Right atrium auricular region (tissue), 2 donors: ENCODE data around the gene CBX5. TPM values are rescaled to one million over a fixed set of nuclear protein-coding genes. Genes with fewer than 3 reads are reported as not detected.
A peak's percentile ranks its signal among the peaks of the same experiment; 100 is the strongest.
"Not testable (repeated sequence)": the region's sequence is repeated elsewhere in the genome, so short reads cannot be mapped to it uniquely, and the experiment has no call there.

Source experiments
- DNase-seq: peaks from one replicate; pipeline ENCODE4 v3.0.0-alpha.2; 2019; ENCODE audit warnings: low spot score
- H3K27ac ChIP-seq, 2 donors: fragments of 200-600 bp; sonication (generic); 1 replicate in 1 of 2; 2 replicates in 1 of 2; pipeline ENCODE4 v1.5.1; 2016 to 2019
- H3K27me3 ChIP-seq, 2 donors: fragments of 200-600 bp; sonication (generic); one replicate each; pipeline versions ENCODE4 v1.5.1 to v1.6.0; 2017 to 2019
- H3K36me3 ChIP-seq: fragments of 200-600 bp; sonication (generic); one replicate; pipeline ENCODE4 v1.5.1; 2016
- H3K4me1 ChIP-seq, 2 donors: fragments of 200-600 bp; sonication (generic); one replicate each; pipeline versions ENCODE4 v1.5.1 to v1.6.0; 2017 to 2019
- H3K4me3 ChIP-seq, 2 donors: fragments of 200-600 bp; sonication (generic); 1 replicate in 1 of 2; 2 replicates in 1 of 2; pipeline ENCODE4 v1.5.1; 2017 to 2019; ENCODE audit warnings: mild to moderate bottlenecking in 1 of 2, moderate library complexity in 1 of 2
- H3K9me3 ChIP-seq, 2 donors: fragments of 200-600 bp; sonication (generic); one replicate each; pipeline ENCODE4 v1.5.1; 2019
- total RNA-seq, 2 donors: library from RNA; depleted of rRNA; stranded (reverse); fragments of >200 nt; gene quantifications; one replicate each; pipeline ENCODE4 v1.1.0, GENCODE V29; 2016
- TF ChIP-seq, protein P1 (sequence below), 2 donors: fragments of 200-600 bp; sonication (generic); IDR thresholded peaks; one replicate each; pipeline ENCODE4 v1.5.1; 2019; ENCODE audit warnings: antibody characterized with exemption in 2 of 2

CBX5 gene
- total RNA-seq, 2 donors from 2014 or later, result 33.0 to 33.9 TPM

DNA sequence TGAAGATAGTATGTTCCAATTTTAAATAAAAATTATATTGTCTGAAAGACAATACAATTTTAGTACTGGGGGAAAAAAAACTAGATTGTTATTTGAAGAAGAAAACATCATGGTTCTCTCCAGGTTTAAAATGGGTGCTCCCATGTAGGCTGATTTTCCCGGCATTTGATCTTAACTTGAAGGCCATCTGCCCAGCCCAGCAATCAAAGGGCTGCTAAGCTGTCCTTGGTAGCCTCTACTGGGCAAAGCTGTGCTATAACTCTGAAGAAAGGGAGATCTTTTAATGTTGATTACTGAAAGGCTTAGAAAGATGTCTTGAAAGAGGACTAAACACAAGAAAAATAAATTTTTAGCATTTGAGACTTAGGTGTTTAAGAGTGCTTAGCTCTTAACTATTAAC is 41.4 kb downstream of the CBX5 start:
- H3K27me3 ChIP-seq, result no peaks in the 10 kb centered on the region
- H3K4me3 ChIP-seq, result no peak overlapping the region
- peaks cover 0 to 5% of the 10 kb centered on the region in 2 donors for H3K4me1 ChIP-seq
- H3K9me3 ChIP-seq, result no peaks in the 10 kb centered on the region
- peaks cover 14% of the 10 kb centered on the region for H3K36me3 ChIP-seq
- no peak for DNase-seq
- H3K27ac ChIP-seq, result no peak overlapping the region
- TF ChIP-seq, protein P1, sequence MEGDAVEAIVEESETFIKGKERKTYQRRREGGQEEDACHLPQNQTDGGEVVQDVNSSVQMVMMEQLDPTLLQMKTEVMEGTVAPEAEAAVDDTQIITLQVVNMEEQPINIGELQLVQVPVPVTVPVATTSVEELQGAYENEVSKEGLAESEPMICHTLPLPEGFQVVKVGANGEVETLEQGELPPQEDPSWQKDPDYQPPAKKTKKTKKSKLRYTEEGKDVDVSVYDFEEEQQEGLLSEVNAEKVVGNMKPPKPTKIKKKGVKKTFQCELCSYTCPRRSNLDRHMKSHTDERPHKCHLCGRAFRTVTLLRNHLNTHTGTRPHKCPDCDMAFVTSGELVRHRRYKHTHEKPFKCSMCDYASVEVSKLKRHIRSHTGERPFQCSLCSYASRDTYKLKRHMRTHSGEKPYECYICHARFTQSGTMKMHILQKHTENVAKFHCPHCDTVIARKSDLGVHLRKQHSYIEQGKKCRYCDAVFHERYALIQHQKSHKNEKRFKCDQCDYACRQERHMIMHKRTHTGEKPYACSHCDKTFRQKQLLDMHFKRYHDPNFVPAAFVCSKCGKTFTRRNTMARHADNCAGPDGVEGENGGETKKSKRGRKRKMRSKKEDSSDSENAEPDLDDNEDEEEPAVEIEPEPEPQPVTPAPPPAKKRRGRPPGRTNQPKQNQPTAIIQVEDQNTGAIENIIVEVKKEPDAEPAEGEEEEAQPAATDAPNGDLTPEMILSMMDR (IDR thresholded peaks at IDR 0.05), result no peak

GRCh38 chr12:54232790-54233189 is 47.1 kb downstream of the CBX5 start:
- no peak for DNase-seq
- Histone ChIP-seq H3K4me1 (peaks cover 0 to 8% of the 10 kb centered on the region in 2 donors), H3K27me3 (no peaks in the 10 kb centered on the region), H3K27ac (no peak overlapping the region), H3K9me3 (no peaks in the 10 kb centered on the region), H3K4me3 (no peak overlapping the region), H3K36me3 (no peaks in the 10 kb centered on the region)
- TF ChIP-seq, protein P1 (IDR thresholded peaks at IDR 0.05), result no peak

DNA sequence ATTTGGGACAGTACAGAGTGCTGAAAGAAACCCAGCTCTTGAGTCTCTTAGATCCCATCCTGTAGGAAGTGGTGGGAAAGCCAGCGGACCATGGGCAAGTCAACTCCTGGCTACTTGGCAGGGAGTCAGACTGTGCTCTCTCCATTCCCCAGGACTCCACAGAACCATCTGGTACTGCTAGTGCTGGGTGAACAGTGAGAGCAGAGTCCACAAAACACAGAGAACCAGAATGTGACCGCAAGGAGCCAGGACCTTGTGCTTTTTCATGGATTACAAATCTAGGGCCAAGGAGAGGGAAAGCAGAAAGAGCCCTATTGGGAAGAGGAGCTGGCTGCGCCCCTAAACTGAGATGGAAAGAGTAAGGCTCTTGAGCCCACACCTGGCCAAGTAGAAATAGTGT is 48.7 kb downstream of the CBX5 start:
- not testable (repeated sequence) for H3K4me3 ChIP-seq, H3K27ac ChIP-seq, H3K27me3 ChIP-seq, DNase-seq, H3K4me1 ChIP-seq, H3K36me3 ChIP-seq, H3K9me3 ChIP-seq

GRCh38 chr12:54230555-54230954 is 49.4 kb downstream of the CBX5 start:
- TF ChIP-seq, protein P1 (IDR thresholded peaks at IDR 0.05), result no peak
- no peaks in the 10 kb centered on the region for H3K36me3 ChIP-seq
- peaks cover 0 to 8% of the 10 kb centered on the region in 2 donors for H3K4me1 ChIP-seq
- H3K27ac ChIP-seq, result peak overlapping the region; percentile 64 to 65
- H3K4me3 ChIP-seq, result no peak overlapping the region
- H3K27me3 ChIP-seq, result no peaks in the 10 kb centered on the region
- DNase-seq, result no peak
- no peaks in the 10 kb centered on the region for H3K9me3 ChIP-seq

GRCh38 chr12:54229624-54230212 is 50.2 kb downstream of the CBX5 start:
- Histone ChIP-seq H3K4me3 (no peak overlapping the region), H3K27ac (peak overlapping the region; percentile 64 to 65), H3K9me3 (no peaks in the 10 kb centered on the region), H3K36me3 (no peaks in the 10 kb centered on the region), H3K4me1 (peaks cover 0 to 8% of the 10 kb centered on the region in 2 donors), H3K27me3 (no peaks in the 10 kb centered on the region)
- peak; percentile 75 for DNase-seq
- TF ChIP-seq, protein P1 (IDR thresholded peaks at IDR 0.05), result no peak

DNA sequence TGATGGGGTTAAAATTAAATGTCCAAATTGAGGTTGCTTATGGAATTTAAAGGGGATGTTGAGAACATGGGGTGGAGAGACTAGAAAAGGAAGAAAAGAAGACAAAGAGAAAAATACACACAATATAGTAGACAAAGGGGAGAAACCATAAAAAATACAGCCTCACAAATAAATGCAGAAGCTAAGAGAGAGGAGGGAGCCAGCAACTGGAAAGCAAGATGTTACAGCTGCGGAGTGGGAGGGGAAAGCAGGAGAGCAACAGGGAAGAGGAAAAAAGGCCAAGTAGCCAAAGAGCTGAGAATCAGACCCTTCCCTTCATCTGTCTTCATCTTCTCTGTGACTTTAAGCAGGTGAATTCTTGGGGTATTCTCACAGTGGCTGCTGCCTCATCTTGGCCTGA is 51.5 kb downstream of the CBX5 start:
- Histone ChIP-seq H3K36me3 (no peaks in the 10 kb centered on the region), H3K9me3 (no peaks in the 10 kb centered on the region), H3K27me3 (no peaks in the 10 kb centered on the region), H3K27ac (no peak overlapping the region), H3K4me1 (peaks cover 0 to 8% of the 10 kb centered on the region in 2 donors), H3K4me3 (no peak overlapping the region)
- DNase-seq, result no peak
- TF ChIP-seq, protein P1 (IDR thresholded peaks at IDR 0.05), result no peak

- not testable (repeated sequence) for H3K27me3 ChIP-seq, H3K4me1 ChIP-seq, H3K36me3 ChIP-seq, H3K27ac ChIP-seq, DNase-seq, H3K9me3 ChIP-seq, H3K4me3 ChIP-seq
Measured at GRCh38 chr12:54227927-54228326, 52.0 kb downstream of the CBX5 start.
